ENCODE results near the gene SERPINA3. TPM values are rescaled to one million over a fixed set of nuclear protein-coding genes. Genes with fewer than 3 reads are reported as not detected.

SERPINA3 gene
- total RNA-seq, 1 experiment from 2014 or later = 0.17 TPM

DNA sequence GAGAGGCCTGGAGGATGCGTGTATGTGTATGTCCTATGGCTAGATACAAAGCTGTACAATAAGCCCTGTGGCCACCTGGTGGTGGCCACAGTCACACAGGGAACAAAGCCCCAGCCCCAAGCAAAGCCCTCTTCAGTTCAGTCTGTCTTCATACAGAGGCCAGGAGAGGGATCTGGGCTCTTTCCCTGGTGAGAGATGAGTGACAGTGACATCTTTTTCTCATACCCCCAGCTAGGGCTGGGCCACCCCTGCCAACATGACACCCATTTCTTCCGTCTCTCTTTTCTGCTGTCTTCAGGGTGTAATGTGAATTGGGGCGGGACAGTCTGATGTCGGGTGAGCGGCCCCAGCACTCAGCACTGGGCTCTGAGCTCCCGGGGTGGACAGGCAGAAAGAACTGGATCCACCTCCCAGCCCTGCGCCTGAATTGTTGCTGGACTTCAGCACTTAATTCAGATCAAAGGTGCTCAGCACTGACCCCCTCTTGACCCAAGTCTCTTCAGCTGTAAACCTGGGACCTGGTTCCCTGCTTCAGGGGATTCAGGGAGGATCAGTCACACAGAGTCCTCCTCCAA lies 59.8 kb downstream of the SERPINA3 start:
- H3K4me3 ChIP-seq (ENCODE audit: low read depth, low read length, poor library complexity, severe bottlenecking) = no peak overlapping the region
- no peaks in the 10 kb centered on the region for H3K4me1 ChIP-seq (ENCODE audit: insufficient read depth, low read length, poor library complexity, severe bottlenecking)
- CTCF ChIA-PET = no interaction called here
- H3K27me3 ChIP-seq (replicated peaks; ENCODE audit: insufficient read depth, low read depth, low read length, poor library complexity) = no peaks in the 10 kb centered on the region
- BruUV-seq (replicated peaks) = no TSS peak
- intact Hi-C loops (cut with micrococcal nuclease; ENCODE audit: unreplicated experiment) = no loop called here
- H3K36me3 ChIP-seq (ENCODE audit: insufficient read depth, low read length, poor library complexity, severe bottlenecking) = no peaks in the 10 kb centered on the region
- H3K9me3 ChIP-seq (ENCODE audit: low read depth, low read length, poor library complexity, severe bottlenecking) = no peaks in the 10 kb centered on the region
- TF ChIP-seq, protein P1, sequence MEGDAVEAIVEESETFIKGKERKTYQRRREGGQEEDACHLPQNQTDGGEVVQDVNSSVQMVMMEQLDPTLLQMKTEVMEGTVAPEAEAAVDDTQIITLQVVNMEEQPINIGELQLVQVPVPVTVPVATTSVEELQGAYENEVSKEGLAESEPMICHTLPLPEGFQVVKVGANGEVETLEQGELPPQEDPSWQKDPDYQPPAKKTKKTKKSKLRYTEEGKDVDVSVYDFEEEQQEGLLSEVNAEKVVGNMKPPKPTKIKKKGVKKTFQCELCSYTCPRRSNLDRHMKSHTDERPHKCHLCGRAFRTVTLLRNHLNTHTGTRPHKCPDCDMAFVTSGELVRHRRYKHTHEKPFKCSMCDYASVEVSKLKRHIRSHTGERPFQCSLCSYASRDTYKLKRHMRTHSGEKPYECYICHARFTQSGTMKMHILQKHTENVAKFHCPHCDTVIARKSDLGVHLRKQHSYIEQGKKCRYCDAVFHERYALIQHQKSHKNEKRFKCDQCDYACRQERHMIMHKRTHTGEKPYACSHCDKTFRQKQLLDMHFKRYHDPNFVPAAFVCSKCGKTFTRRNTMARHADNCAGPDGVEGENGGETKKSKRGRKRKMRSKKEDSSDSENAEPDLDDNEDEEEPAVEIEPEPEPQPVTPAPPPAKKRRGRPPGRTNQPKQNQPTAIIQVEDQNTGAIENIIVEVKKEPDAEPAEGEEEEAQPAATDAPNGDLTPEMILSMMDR (conservative IDR thresholded peaks at IDR 0.05; ENCODE audit: low read depth, low read length) = no peak
- TF ChIP-seq EZH2 (IDR thresholded peaks at IDR 0.05; ENCODE audit: borderline replicate concordance, low read depth, low read length, poor library complexity, severe bottlenecking) = no peak
- H3K27ac ChIP-seq (ENCODE audit: low read depth, low read length, poor library complexity, severe bottlenecking) = no peak overlapping the region
- no peak for DNase-seq (ENCODE audit: low spot score)
- POLR2A ChIA-PET (ENCODE audit: low non-redundant PET) = no interaction called here

DNA sequence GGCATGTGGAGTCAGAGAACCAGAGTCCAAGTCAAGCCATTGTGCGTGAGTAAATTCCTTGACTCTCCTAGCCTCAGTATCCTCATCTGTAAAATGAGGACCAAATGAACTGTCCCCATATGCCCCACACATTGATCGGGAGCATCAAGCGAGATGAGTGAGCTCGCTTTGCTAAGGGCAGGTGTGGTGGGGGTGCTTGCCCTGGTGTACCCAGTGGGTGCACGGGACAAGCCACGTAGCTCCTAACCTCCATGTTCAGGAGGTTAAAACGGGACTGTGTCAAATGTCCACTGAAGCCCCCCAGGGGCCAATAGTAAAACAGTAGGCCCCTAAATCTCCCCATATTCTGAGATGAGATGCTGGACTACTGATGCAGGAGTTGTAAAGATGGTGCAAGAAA lies 60.9 kb downstream of the SERPINA3 start:
- Histone ChIP-seq H3K4me3 (ENCODE audit: low read depth, low read length, poor library complexity, severe bottlenecking) (no peak overlapping the region), H3K36me3 (ENCODE audit: insufficient read depth, low read length, poor library complexity, severe bottlenecking) (no peaks in the 10 kb centered on the region), H3K9me3 (ENCODE audit: low read depth, low read length, poor library complexity, severe bottlenecking) (no peaks in the 10 kb centered on the region), H3K27ac (ENCODE audit: low read depth, low read length, poor library complexity, severe bottlenecking) (no peak overlapping the region), H3K27me3 (replicated peaks; ENCODE audit: insufficient read depth, low read depth, low read length, poor library complexity) (no peaks in the 10 kb centered on the region), H3K4me1 (ENCODE audit: insufficient read depth, low read length, poor library complexity, severe bottlenecking) (no peaks in the 10 kb centered on the region)
- intact Hi-C loops (cut with micrococcal nuclease; ENCODE audit: unreplicated experiment) = no loop called here
- ChIA-PET CTCF (no interaction called here), POLR2A (ENCODE audit: low non-redundant PET) (no interaction called here)
- TF ChIP-seq, protein P1 (conservative IDR thresholded peaks at IDR 0.05; ENCODE audit: low read depth, low read length) = no peak
- no peak for TF ChIP-seq EZH2 (IDR thresholded peaks at IDR 0.05; ENCODE audit: borderline replicate concordance, low read depth, low read length, poor library complexity, severe bottlenecking)
- BruUV-seq (replicated peaks) = no TSS peak
- DNase-seq (ENCODE audit: low spot score) = no peak

Other genes starting within 250 kb of the SERPINA3 start
- not detected in 2 replicates for gene SERPINA2, start 245.7 kb upstream of the SERPINA3 start, total RNA-seq (2021)
- gene SERPINA1, start 223.8 kb upstream of the SERPINA3 start, total RNA-seq (2021) = not detected in 2 replicates
- not detected in 2 replicates for gene SERPINA11, start 159.6 kb upstream of the SERPINA3 start, total RNA-seq (2021)
- not detected in 2 replicates for gene SERPINA9, start 136.2 kb upstream of the SERPINA3 start, total RNA-seq (2021)
- not detected in 2 replicates for gene SERPINA12, start 102.9 kb upstream of the SERPINA3 start, total RNA-seq (2021)
- not detected in 2 replicates for gene SERPINA4, start 50.9 kb upstream of the SERPINA3 start, total RNA-seq (2021)
- gene SERPINA5, start 31.0 kb upstream of the SERPINA3 start, total RNA-seq (2021) = not detected in 2 replicates
- 4.2 and 5.2 TPM in 2 replicates for gene GSC, start 157.7 kb downstream of the SERPINA3 start, total RNA-seq (2021)